Measurements from ENCODE around the gene SRSF11.

SRSF11 gene

GRCh38 chr1:70222716-70223235, 1.6 kb downstream of the SRSF11 start:
- no peak for DNase-seq

- no peak for DNase-seq
Measured at GRCh38 chr1:70224954-70225353, 3.8 kb downstream of the SRSF11 start.

GRCh38 chr1:70227439-70227838, 6.3 kb downstream of the SRSF11 start:
- DNase-seq = no peak

GRCh38 chr1:70228670-70229069, 7.5 kb downstream of the SRSF11 start:
- DNase-seq = no peak

GRCh38 chr1:70231475-70231874, 10.3 kb downstream of the SRSF11 start:
- DNase-seq = no peak

- no peak for DNase-seq
Measured at GRCh38 chr1:70234733-70235132, 13.6 kb downstream of the SRSF11 start.

GRCh38 chr1:70239940-70240339, 18.8 kb downstream of the SRSF11 start:
- DNase-seq = no peak

GRCh38 chr1:70247122-70247521, 25.9 kb downstream of the SRSF11 start:
- DNase-seq = no peak

- DNase-seq = no peak
Measured at GRCh38 chr1:70247768-70248167, 26.6 kb downstream of the SRSF11 start.

- DNase-seq = no peak
Measured at GRCh38 chr1:70248729-70249128, 27.5 kb downstream of the SRSF11 start.

- no peak for DNase-seq
Measured at GRCh38 chr1:70256664-70257063, 35.5 kb downstream of the SRSF11 start.

GRCh38 chr1:70264839-70265238, 43.7 kb downstream of the SRSF11 start:
- DNase-seq = no peak

- no peak for DNase-seq
Measured at GRCh38 chr1:70265946-70266345, 44.8 kb downstream of the SRSF11 start.

GRCh38 chr1:70277875-70278274, 56.7 kb downstream of the SRSF11 start:
- DNase-seq = no peak

- DNase-seq = no peak
Measured at GRCh38 chr1:70278710-70279109, 57.5 kb downstream of the SRSF11 start.

- DNase-seq = no peak
Measured at GRCh38 chr1:70284366-70284765, 63.2 kb downstream of the SRSF11 start.

- DNase-seq = no peak
Measured at GRCh38 chr1:70286453-70286852, 65.3 kb downstream of the SRSF11 start.

- no peak for DNase-seq
Measured at GRCh38 chr1:70288166-70288565, 67.0 kb downstream of the SRSF11 start.

GRCh38 chr1:70290218-70290617, 69.0 kb downstream of the SRSF11 start:
- DNase-seq = no peak

- DNase-seq = no peak
Measured at GRCh38 chr1:70293186-70293843, 72.1 kb downstream of the SRSF11 start.

- DNase-seq = no peak
Measured at GRCh38 chr1:70295749-70296148, 74.6 kb downstream of the SRSF11 start.

- DNase-seq = no peak
Measured at GRCh38 chr1:70299472-70299871, 78.3 kb downstream of the SRSF11 start.

Measured in bone marrow (tissue), 2 donors.